Thymus (tissue), 11 donors: Measurements from ENCODE around the gene EMILIN2. TPM values are rescaled to one million over a fixed set of nuclear protein-coding genes. Genes with fewer than 3 reads are reported as not detected.

Experiments
- DNase-seq, 9 donors: peaks; one replicate each; pipeline ENCODE4 v3.0.0-alpha.2; 2013; ENCODE audit warnings: low spot score in 9 of 9, low read depth in 6 of 9, missing footprints in 1 of 9
- H3K27ac ChIP-seq, 2 donors: one replicate each; pipeline ENCODE4 v1.5.1; 2013; ENCODE audit warnings: control low read depth in 1 of 2, low read depth in 1 of 2, low read length in 1 of 2, mild to moderate bottlenecking in 1 of 2, moderate library complexity in 1 of 2
- H3K27me3 ChIP-seq, 2 donors: one replicate each; pipeline ENCODE4 v1.5.1; 2013; ENCODE audit warnings: low read length in 1 of 2; ENCODE audit not compliant: control insufficient read depth in 2 of 2, insufficient read depth in 1 of 2
- H3K36me3 ChIP-seq, 2 donors: one replicate each; pipeline ENCODE4 v1.5.1; 2013; ENCODE audit warnings: low read length in 1 of 2, mild to moderate bottlenecking in 1 of 2, moderate library complexity in 1 of 2; ENCODE audit not compliant: control insufficient read depth in 2 of 2, insufficient read depth in 2 of 2
- H3K4me1 ChIP-seq, 2 donors: one replicate each; pipeline ENCODE4 v1.5.1; 2013; ENCODE audit warnings: low read length in 2 of 2; ENCODE audit not compliant: control insufficient read depth in 2 of 2, insufficient read depth in 2 of 2
- H3K4me3 ChIP-seq, 2 donors: one replicate each; pipeline ENCODE4 v1.5.1; 2013; ENCODE audit warnings: low read length in 2 of 2, control low read depth in 1 of 2, mild to moderate bottlenecking in 1 of 2
- H3K9me3 ChIP-seq, 2 donors: one replicate each; pipeline ENCODE4 v1.5.1; 2013; ENCODE audit warnings: low read length in 1 of 2, mild to moderate bottlenecking in 1 of 2; ENCODE audit not compliant: control insufficient read depth in 2 of 2, insufficient read depth in 1 of 2
- WGBS: extraction: QIAGEN DNeasy Blood & Tissue Kit; methylation state at CpG from one replicate; pipeline ENCODE4 v1.1.7; 2013; 5-methylcytosine and 5-hydroxymethylcytosine counted together
- polyA plus RNA-seq: library from polyadenylated mRNA; stranded (reverse); fragments of 200-250 nt; gene quantifications from one replicate; pipeline ENCODE4 v1.2.3, GENCODE V29; 2013
- total RNA-seq: library from RNA; stranded (reverse); fragments of 120-200 nt; gene quantifications from one replicate; pipeline ENCODE4 v1.2.4, GENCODE V29; 2013
- donor health status: healthy.

EMILIN2 gene
- total and polyA plus RNA-seq, 2 donors = 19.3 to 27.2 TPM

GRCh38 chr18:2818281-2818680 is 28.5 kb upstream of the EMILIN2 start:
- no peaks in the 10 kb centered on the region for H3K27me3 ChIP-seq
- no peaks in the 10 kb centered on the region for H3K4me1 ChIP-seq
- no peaks in the 10 kb centered on the region for H3K36me3 ChIP-seq
- H3K9me3 ChIP-seq = no peaks in the 10 kb centered on the region
- DNase-seq = no peak
- no peak overlapping the region for H3K27ac ChIP-seq
- no peak overlapping the region for H3K4me3 ChIP-seq

- no peaks in the 10 kb centered on the region for H3K27me3 ChIP-seq
- no peak overlapping the region for H3K27ac ChIP-seq
- DNase-seq = no peak
- WGBS = 98% methylated on average over 2 of the region's 2 CpGs
- no peaks in the 10 kb centered on the region for H3K36me3 ChIP-seq
- no peaks in the 10 kb centered on the region for H3K4me1 ChIP-seq
- H3K4me3 ChIP-seq = no peak overlapping the region
- no peaks in the 10 kb centered on the region for H3K9me3 ChIP-seq
Observed at GRCh38 chr18:2821695-2822094, 25.1 kb upstream of the EMILIN2 start.

DNA sequence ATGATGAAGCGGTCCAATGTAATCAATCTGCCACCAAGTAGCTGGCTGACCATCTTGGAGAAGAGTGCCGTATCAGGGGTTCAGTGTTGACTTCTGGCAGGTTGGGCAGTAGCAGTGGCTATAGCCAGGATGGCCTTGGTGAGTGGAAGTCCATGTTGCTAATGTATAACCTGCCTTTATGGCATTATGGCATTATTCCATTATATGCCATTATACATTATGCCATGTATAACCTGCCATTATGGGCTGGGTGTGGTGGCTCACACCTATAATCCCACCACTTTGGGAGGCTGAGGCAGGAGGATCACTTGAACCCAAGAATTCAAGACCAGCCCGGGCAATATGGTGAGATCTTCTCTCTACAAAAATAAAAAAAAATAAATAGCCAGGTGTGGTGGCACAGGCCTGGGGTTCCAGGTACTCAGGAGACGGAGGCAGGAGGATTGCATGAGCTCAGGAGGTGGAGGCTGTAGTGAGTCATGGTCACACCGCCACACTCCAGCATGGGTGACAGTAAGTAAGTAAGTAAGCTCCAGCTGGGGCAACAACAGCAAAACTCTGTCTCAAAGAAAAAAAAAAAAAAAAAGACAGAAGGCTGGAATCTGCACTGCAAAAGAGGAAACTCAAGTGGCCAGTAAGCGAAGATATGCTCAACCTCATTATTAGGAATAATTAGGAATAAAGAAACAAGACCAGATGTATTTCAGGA is 24.4 kb upstream of the EMILIN2 start:
- Histone ChIP-seq H3K9me3 (no peaks in the 10 kb centered on the region), H3K27me3 (no peaks in the 10 kb centered on the region), H3K4me1 (no peaks in the 10 kb centered on the region), H3K27ac (no peak overlapping the region), H3K4me3 (no peak overlapping the region), H3K36me3 (no peaks in the 10 kb centered on the region)
- 80% methylated on average over 6 of the region's 6 CpGs for WGBS
- no peak for DNase-seq

GRCh38 chr18:2823202-2823601 is 23.6 kb upstream of the EMILIN2 start:
- no peaks in the 10 kb centered on the region for H3K36me3 ChIP-seq
- no peaks in the 10 kb centered on the region for H3K9me3 ChIP-seq
- DNase-seq = no peak
- H3K27me3 ChIP-seq = no peaks in the 10 kb centered on the region
- H3K4me3 ChIP-seq = no peak overlapping the region
- 39% methylated on average over 2 of the region's 2 CpGs for WGBS
- H3K4me1 ChIP-seq = no peaks in the 10 kb centered on the region
- no peak overlapping the region for H3K27ac ChIP-seq

GRCh38 chr18:2823966-2824365 is 22.8 kb upstream of the EMILIN2 start:
- no peak overlapping the region for H3K4me3 ChIP-seq
- H3K27ac ChIP-seq = no peak overlapping the region
- H3K4me1 ChIP-seq = no peaks in the 10 kb centered on the region
- WGBS = 96% methylated on average over 2 of the region's 2 CpGs
- no peaks in the 10 kb centered on the region for H3K9me3 ChIP-seq
- H3K36me3 ChIP-seq = no peaks in the 10 kb centered on the region
- no peak for DNase-seq
- H3K27me3 ChIP-seq = no peaks in the 10 kb centered on the region

GRCh38 chr18:2824865-2825264 is 21.9 kb upstream of the EMILIN2 start:
- H3K4me1 ChIP-seq = no peaks in the 10 kb centered on the region
- H3K4me3 ChIP-seq = no peak overlapping the region
- no peaks in the 10 kb centered on the region for H3K27me3 ChIP-seq
- no peak overlapping the region for H3K27ac ChIP-seq
- 96% methylated on average over 5 of the region's 5 CpGs for WGBS
- H3K9me3 ChIP-seq = no peaks in the 10 kb centered on the region
- H3K36me3 ChIP-seq = no peaks in the 10 kb centered on the region
- DNase-seq = no peak

DNA sequence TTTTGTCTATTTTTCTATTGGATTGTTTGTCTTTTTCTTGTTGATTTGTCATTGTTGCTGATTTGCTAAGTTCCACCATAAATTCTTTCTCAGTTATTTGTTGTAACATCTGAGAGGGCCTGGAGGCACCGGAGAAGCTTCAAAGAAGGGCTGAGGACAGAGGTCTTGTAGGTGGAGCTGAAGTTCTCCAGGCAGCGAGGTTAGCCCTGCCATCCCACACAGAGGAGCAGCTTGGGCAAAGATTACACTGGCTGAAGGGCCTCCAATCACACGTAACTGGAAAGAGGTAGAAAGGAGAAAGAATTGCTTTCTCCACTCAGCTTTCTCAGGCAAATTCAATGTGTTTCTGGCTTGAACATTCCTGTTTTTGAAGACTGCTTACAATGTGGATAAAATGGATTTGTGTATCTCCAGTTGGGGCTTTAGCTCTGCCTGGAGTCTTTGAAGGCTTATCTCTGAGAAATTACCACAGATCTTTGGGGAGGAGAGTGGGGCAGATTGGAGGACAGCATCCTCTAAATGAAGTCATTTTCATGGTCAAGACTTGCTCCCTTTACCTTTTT is 21.1 kb upstream of the EMILIN2 start:
- no peak overlapping the region for H3K4me3 ChIP-seq
- WGBS = 98% methylated on average over 3 of the region's 3 CpGs
- no peak for DNase-seq
- no peak overlapping the region for H3K27ac ChIP-seq
- no peaks in the 10 kb centered on the region for H3K27me3 ChIP-seq
- H3K9me3 ChIP-seq = no peaks in the 10 kb centered on the region
- H3K36me3 ChIP-seq = no peaks in the 10 kb centered on the region
- no peaks in the 10 kb centered on the region for H3K4me1 ChIP-seq

- no peaks in the 10 kb centered on the region for H3K27me3 ChIP-seq
- no peak for DNase-seq
- H3K36me3 ChIP-seq = no peaks in the 10 kb centered on the region
- H3K4me1 ChIP-seq = no peaks in the 10 kb centered on the region
- no peak overlapping the region for H3K27ac ChIP-seq
- 93% methylated on average over 10 of the region's 10 CpGs for WGBS
- no peaks in the 10 kb centered on the region for H3K9me3 ChIP-seq
- H3K4me3 ChIP-seq = no peak overlapping the region
Observed at GRCh38 chr18:2826581-2826980, 20.2 kb upstream of the EMILIN2 start.

GRCh38 chr18:2827061-2827460 is 19.7 kb upstream of the EMILIN2 start:
- no peaks in the 10 kb centered on the region for H3K27me3 ChIP-seq
- no peaks in the 10 kb centered on the region for H3K9me3 ChIP-seq
- DNase-seq = no peak
- H3K4me1 ChIP-seq = no peaks in the 10 kb centered on the region
- 94% methylated on average over 5 of the region's 5 CpGs for WGBS
- no peak overlapping the region for H3K27ac ChIP-seq
- H3K36me3 ChIP-seq = no peaks in the 10 kb centered on the region
- no peak overlapping the region for H3K4me3 ChIP-seq
